ENCODE measurements around the gene DAB2IP. TPM values are rescaled to one million over a fixed set of nuclear protein-coding genes. Genes with fewer than 3 reads are reported as not detected.

The DAB2IP gene
- total and polyA plus RNA-seq, 2 of the 4 experiments (the other 2 are of a cell fraction): 5.6 to 17.2 TPM

GRCh38 chr9:121637713-121638220 is 13.7 kb upstream of the DAB2IP start:
- dilution Hi-C loops (cut with HindIII; ENCODE audit: low sequenced_read_pairs, unreplicated experiment) (no loop called here), in situ Hi-C loops (cut with MboI; ENCODE audit: low sequenced_read_pairs) (no loop called here), intact Hi-C loops (cut with micrococcal nuclease) (no loop called here)
- H2BK20ac ChIP-seq (ENCODE audit: low read depth, low read length): no peak overlapping the region
- H3K4me2 ChIP-seq (ENCODE audit: low read depth, low read length): no peak overlapping the region; the same call in 1 of the 2 replicates
- no peak overlapping the region for H3K4ac ChIP-seq (ENCODE audit: low read depth, low read length)
- no peak overlapping the region for H2BK15ac ChIP-seq (ENCODE audit: low read depth, low read length)
- 68% methylated on average over 3 of the region's 8 CpGs; no CpG with 5 or more reads in 1 of the 2 experiments for WGBS, 2 experiments (ENCODE audit: extremely low coverage in 2 of 2, insufficient read length in 1 of 2)
- H4K8ac ChIP-seq (ENCODE audit: low read depth in 2 of 2, low read length in 2 of 2): no peak overlapping the region
- no peak overlapping the region for H3K14ac ChIP-seq (replicated peaks; ENCODE audit: low read depth, low read length)
- TF ChIP-seq BHLHE40 (IDR thresholded peaks at IDR 0.05; ENCODE audit: low read depth, low read length): no peak
- TF ChIP-seq FOS (IDR thresholded peaks at IDR 0.05; ENCODE audit: low read depth, low read length): peak; percentile 45; the same call in 1 of the 2 replicates
- no peaks in the 10 kb centered on the region for H3K9me3 ChIP-seq (ENCODE audit: control insufficient read depth, insufficient read depth, low read length)
- no peak overlapping the region for H4K91ac ChIP-seq (ENCODE audit: insufficient read depth, low read depth, low read length)
- no peaks in the 10 kb centered on the region for H3K36me3 ChIP-seq (ENCODE audit: control insufficient read depth, insufficient read depth, low read length)
- H3K4me3 ChIP-seq (ENCODE audit: insufficient read depth, low read depth, low read length): no peak overlapping the region
- no peak overlapping the region for H3K56ac ChIP-seq (ENCODE audit: extremely low read depth, insufficient read depth, low read length)
- no peak overlapping the region for H3K18ac ChIP-seq (ENCODE audit: low read depth, low read length)
- H3K27ac ChIP-seq (ENCODE audit: insufficient read depth, low read length): no peak overlapping the region
- ChIA-PET CTCF (no interaction called here), POLR2A (ENCODE audit: unreplicated experiment) (no interaction called here)
- peak; percentile 60 for ATAC-seq (ENCODE audit: low read depth)
- H3K4me1 ChIP-seq (ENCODE audit: control insufficient read depth, insufficient read depth, low read length): peaks cover 11% of the 10 kb centered on the region; the same call in 1 of the 2 replicates
- H3K23ac ChIP-seq (ENCODE audit: low read depth, low read length): no peak overlapping the region
- H3K9me1 ChIP-seq (ENCODE audit: insufficient read depth, low read length): no peaks in the 10 kb centered on the region
- peak; percentile 50 for DNase-seq
- peaks cover 16% of the 10 kb centered on the region for H4K20me1 ChIP-seq (ENCODE audit: insufficient read depth, low read length)
- H2AK5ac ChIP-seq (ENCODE audit: low read depth, low read length): no peak overlapping the region
- H2AFZ ChIP-seq (replicated peaks; ENCODE audit: low read length, poor library complexity): no peak overlapping the region
- H3K27me3 ChIP-seq (ENCODE audit: control insufficient read depth, insufficient read depth, low read length): no peaks in the 10 kb centered on the region
- H2BK120ac ChIP-seq (ENCODE audit: low read depth, low read length): no peak overlapping the region
- BruUV-seq (replicated peaks): no TSS peak
- no peak overlapping the region for H2BK5ac ChIP-seq (ENCODE audit: low read depth, low read length, poor library complexity, severe bottlenecking)
- peak overlapping the region; percentile 38 for H2AK9ac ChIP-seq (replicated peaks; ENCODE audit: low read depth, low read length, poor library complexity)
- no peaks in the 10 kb centered on the region; a peak in 1 of 4 replicates for H3K79me1 ChIP-seq (ENCODE audit: low read depth in 1 of 2, low read length in 2 of 2)
- no peak overlapping the region for H3K9ac ChIP-seq (ENCODE audit: low read depth, low read length)
- H4K5ac ChIP-seq (ENCODE audit: low read depth, low read length): no peak overlapping the region
